GM20431 (cell line): ENCODE results near the gene SRD5A3.

Experiments used
- in situ Hi-C: fragments of 300-500 bp; cut with MseI, MboI; formaldehyde crosslinking; loops from one replicate; pipeline ENCODE4 v1.15.0; 2020; ENCODE audit warnings: low sequenced_read_pairs; ENCODE audit not compliant: unreplicated experiment

Gene SRD5A3

GRCh38 chr4:55369968-55370367 lies 23.9 kb downstream of the SRD5A3 start:
- in situ Hi-C loops = no loop called here

GRCh38 chr4:55372259-55372658 lies 26.2 kb downstream of the SRD5A3 start:
- in situ Hi-C loops = no loop called here

- in situ Hi-C loops = no loop called here
These were observed 27.4 kb downstream of the SRD5A3 start for GRCh38 chr4:55373461-55373860.

GRCh38 chr4:55376698-55377097 lies 30.7 kb downstream of the SRD5A3 start:
- in situ Hi-C loops = no loop called here

GRCh38 chr4:55378617-55379467 lies 32.8 kb downstream of the SRD5A3 start:
- in situ Hi-C loops = no loop called here

GRCh38 chr4:55380576-55380975 lies 34.5 kb downstream of the SRD5A3 start:
- in situ Hi-C loops = no loop called here

GRCh38 chr4:55381502-55381901 lies 35.5 kb downstream of the SRD5A3 start:
- in situ Hi-C loops = no loop called here

- in situ Hi-C loops = no loop called here
These were observed 36.5 kb downstream of the SRD5A3 start for GRCh38 chr4:55382488-55383003.

GRCh38 chr4:55385201-55385649 lies 39.2 kb downstream of the SRD5A3 start:
- in situ Hi-C loops = no loop called here

- in situ Hi-C loops = no loop called here
These were observed 40.0 kb downstream of the SRD5A3 start for GRCh38 chr4:55386073-55386472.

GRCh38 chr4:55386840-55387239 lies 40.8 kb downstream of the SRD5A3 start:
- in situ Hi-C loops = no loop called here

GRCh38 chr4:55393461-55394320 lies 47.6 kb downstream of the SRD5A3 start:
- in situ Hi-C loops = no loop called here

- in situ Hi-C loops = no loop called here
These were observed 49.1 kb downstream of the SRD5A3 start for GRCh38 chr4:55395218-55395528.

- in situ Hi-C loops = no loop called here
These were observed 49.7 kb downstream of the SRD5A3 start, which contains the start of gene TMEM165 for GRCh38 chr4:55395529-55396307. TMEM165 (plus strand) TSS chr4:55395957; CDS start chr4:55396190, 233 bp downstream.

- in situ Hi-C loops = no loop called here
These were observed 50.5 kb downstream of the SRD5A3 start for GRCh38 chr4:55396308-55397125.

- in situ Hi-C loops = no loop called here
These were observed 51.0 kb downstream of the SRD5A3 start for GRCh38 chr4:55397126-55397436.

- in situ Hi-C loops = no loop called here
These were observed 51.7 kb downstream of the SRD5A3 start for GRCh38 chr4:55397520-55398321.

- in situ Hi-C loops = no loop called here
These were observed 52.4 kb downstream of the SRD5A3 start for GRCh38 chr4:55398461-55398860.

GRCh38 chr4:55398966-55399365 lies 52.9 kb downstream of the SRD5A3 start:
- in situ Hi-C loops = no loop called here
